HEK293 (cell line): Measurements from ENCODE around the gene TMEM205.

Source experiments
- INSM2 ChIP-seq: fragments of 450-650 bp; formaldehyde crosslinking; IDR thresholded peaks from 2 replicates; pipeline ENCODE4 v1.5.1; 2016; ENCODE audit warnings: missing biosample characterization, missing genetic modification characterization
- SALL2 ChIP-seq: fragments of 450-650 bp; formaldehyde crosslinking; IDR thresholded peaks from 2 replicates; pipeline ENCODE4 v1.5.0; 2017; ENCODE audit warnings: missing biosample characterization, mild to moderate bottlenecking, missing genetic modification characterization, borderline replicate concordance
- ZBTB10 ChIP-seq: fragments of 450-650 bp; formaldehyde crosslinking; IDR thresholded peaks from 2 replicates; pipeline ENCODE4 v1.5.1; 2016; ENCODE audit warnings: missing biosample characterization, missing genetic modification characterization
- ZNF155 ChIP-seq: fragments of 450-650 bp; formaldehyde crosslinking; IDR thresholded peaks from 2 replicates; pipeline ENCODE4 v1.5.1; 2016; ENCODE audit warnings: missing biosample characterization, missing genetic modification characterization
- ZNF24 ChIP-seq: fragments of 450-650 bp; formaldehyde crosslinking; IDR thresholded peaks from 2 replicates; pipeline ENCODE4 v1.5.1; 2016; ENCODE audit warnings: missing biosample characterization, missing genetic modification characterization
- ZNF248 ChIP-seq: fragments of 450-650 bp; formaldehyde crosslinking; IDR thresholded peaks from 2 replicates; pipeline ENCODE4 v1.5.1; 2017; ENCODE audit warnings: missing biosample characterization, missing genetic modification characterization
- ZNF292 ChIP-seq: fragments of 450-650 bp; formaldehyde crosslinking; IDR thresholded peaks from 2 replicates; pipeline ENCODE4 v1.5.1; 2016; ENCODE audit warnings: low read depth, missing biosample characterization, missing genetic modification characterization, borderline replicate concordance
- ZNF324 ChIP-seq: fragments of 450-650 bp; formaldehyde crosslinking; IDR thresholded peaks from 2 replicates; pipeline ENCODE4 v1.5.1; 2016; ENCODE audit warnings: missing biosample characterization, missing genetic modification characterization
- ZNF366 ChIP-seq: fragments of 450-650 bp; formaldehyde crosslinking; conservative IDR thresholded peaks from 2 replicates; pipeline ENCODE4 v1.5.1; 2016; ENCODE audit warnings: missing biosample characterization, missing genetic modification characterization
- ZNF394 ChIP-seq: fragments of 450-650 bp; formaldehyde crosslinking; IDR thresholded peaks from 2 replicates; pipeline ENCODE4 v1.5.1; 2016; ENCODE audit warnings: missing biosample characterization, missing genetic modification characterization, mild to moderate bottlenecking, moderate library complexity, borderline replicate concordance
- ZNF433 ChIP-seq: fragments of 450-650 bp; formaldehyde crosslinking; IDR thresholded peaks from 2 replicates; pipeline ENCODE4 v1.5.1; 2016; ENCODE audit warnings: missing biosample characterization, missing genetic modification characterization, low read depth
- ZNF501 ChIP-seq: fragments of 450-650 bp; formaldehyde crosslinking; IDR thresholded peaks from 2 replicates; pipeline ENCODE4 v1.5.1; 2016; ENCODE audit warnings: missing biosample characterization, missing genetic modification characterization
- ZNF548 ChIP-seq: fragments of 450-650 bp; formaldehyde crosslinking; IDR thresholded peaks from 2 replicates; pipeline ENCODE4 v1.5.1; 2016; ENCODE audit warnings: missing biosample characterization, missing genetic modification characterization
- ZNF664 ChIP-seq: fragments of 450-650 bp; formaldehyde crosslinking; IDR thresholded peaks from 2 replicates; pipeline ENCODE4 v1.5.1; 2016; ENCODE audit warnings: missing biosample characterization, missing genetic modification characterization
- ZNF830 ChIP-seq: fragments of 450-650 bp; IDR thresholded peaks from 2 replicates; pipeline ENCODE4 v1.5.0; 2018; ENCODE audit warnings: missing biosample characterization, missing genetic modification characterization, low read depth, mild to moderate bottlenecking, moderate library complexity
- ZNF843 ChIP-seq: fragments of 450-650 bp; formaldehyde crosslinking; IDR thresholded peaks from 2 replicates; pipeline ENCODE4 v1.5.1; 2016; ENCODE audit warnings: missing biosample characterization, missing genetic modification characterization
- ZSCAN4 ChIP-seq: fragments of 450-650 bp; formaldehyde crosslinking; IDR thresholded peaks from 2 replicates; pipeline ENCODE4 v1.5.1; 2017; ENCODE audit warnings: missing biosample characterization, missing genetic modification characterization
- ZSCAN5A ChIP-seq: fragments of 450-650 bp; formaldehyde crosslinking; IDR thresholded peaks from 2 replicates; pipeline ENCODE4 v1.5.1; 2016; ENCODE audit warnings: missing biosample characterization, missing genetic modification characterization
- TF ChIP-seq, protein P1 (sequence below): fragments of 450-650 bp; formaldehyde crosslinking; IDR thresholded peaks from 2 replicates; pipeline ENCODE4 v1.5.1; 2016; ENCODE audit warnings: missing biosample characterization, missing genetic modification characterization, borderline replicate concordance
- TF ChIP-seq, protein P2 (sequence below): fragments of 450-650 bp; formaldehyde crosslinking; IDR thresholded peaks from 2 replicates; pipeline ENCODE4 v1.5.1; 2016; ENCODE audit warnings: missing biosample characterization, missing genetic modification characterization, low read depth
- TF ChIP-seq, protein P3 (sequence below): fragments of 450-650 bp; formaldehyde crosslinking; IDR thresholded peaks from 2 replicates; pipeline ENCODE4 v1.5.1; 2016; ENCODE audit warnings: missing biosample characterization, missing genetic modification characterization
- TF ChIP-seq, protein P4 (sequence below): fragments of 450-650 bp; formaldehyde crosslinking; IDR thresholded peaks from 2 replicates; pipeline ENCODE4 v1.5.1; 2016; ENCODE audit warnings: missing biosample characterization, missing genetic modification characterization
- TF ChIP-seq, protein P5 (sequence below): fragments of 450-650 bp; formaldehyde crosslinking; IDR thresholded peaks from 2 replicates; pipeline ENCODE4 v1.5.1; 2016; ENCODE audit warnings: missing biosample characterization, missing genetic modification characterization

Gene TMEM205

DNA sequence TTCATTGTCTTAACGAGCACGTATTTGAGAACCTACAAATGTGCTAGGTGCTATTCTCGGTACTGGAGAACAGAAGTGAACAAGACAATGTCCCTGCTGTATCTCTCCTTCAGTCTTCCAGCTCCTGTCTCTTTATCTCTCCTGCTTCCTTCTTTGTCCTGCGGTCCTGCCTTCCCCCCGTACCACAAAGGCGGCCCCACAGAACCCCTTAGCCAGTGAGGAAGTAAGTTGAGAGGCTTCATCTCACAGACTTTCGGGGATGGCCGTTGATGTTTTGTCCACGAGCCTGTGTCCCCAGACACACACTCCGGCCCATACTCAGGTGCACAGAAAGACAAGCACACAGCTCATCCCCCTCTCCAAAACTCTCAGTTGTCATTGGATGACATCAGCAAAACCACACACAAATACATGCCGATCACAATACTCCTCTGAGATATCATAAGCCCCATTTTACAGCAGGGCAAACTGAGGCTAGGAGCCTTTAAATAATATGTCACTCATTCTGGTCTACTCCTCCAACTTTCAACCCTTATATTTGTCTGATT lies 27.9 kb upstream of the TMEM205 start (continued):
- TF ChIP-seq ZNF664 (peak; percentile 62; the same call in 1 of the 2 replicates), ZNF155 (tag by site-specific recombination) (no peak), ZNF433 (tag by site-specific recombination) (no peak), ZNF394 (no peak), SALL2 (tag by site-specific recombination) (no peak), ZNF292 (tag by site-specific recombination) (no peak), ZNF24 (tag by site-specific recombination) (peak; percentile 68), ZNF843 (tag by site-specific recombination) (no peak), ZNF366 (tag by site-specific recombination) (peak; percentile 75), ZNF324 (tag by site-specific recombination) (peak; percentile 64), ZNF548 (no peak), ZNF501 (tag by site-specific recombination) (no peak), ZSCAN4 (tag by site-specific recombination) (no peak; the same call in 1 of the 2 replicates), ZSCAN5A (tag by site-specific recombination) (0 out of 2 replicates have a peak, but pooled peaks have one; percentile 15), INSM2 (peak; percentile 62; the same call in 1 of the 2 replicates), ZNF830 (no peak), ZBTB10 (tag by site-specific recombination) (no peak), ZNF248 (tag by site-specific recombination) (no peak)
- TF ChIP-seq, protein P1, sequence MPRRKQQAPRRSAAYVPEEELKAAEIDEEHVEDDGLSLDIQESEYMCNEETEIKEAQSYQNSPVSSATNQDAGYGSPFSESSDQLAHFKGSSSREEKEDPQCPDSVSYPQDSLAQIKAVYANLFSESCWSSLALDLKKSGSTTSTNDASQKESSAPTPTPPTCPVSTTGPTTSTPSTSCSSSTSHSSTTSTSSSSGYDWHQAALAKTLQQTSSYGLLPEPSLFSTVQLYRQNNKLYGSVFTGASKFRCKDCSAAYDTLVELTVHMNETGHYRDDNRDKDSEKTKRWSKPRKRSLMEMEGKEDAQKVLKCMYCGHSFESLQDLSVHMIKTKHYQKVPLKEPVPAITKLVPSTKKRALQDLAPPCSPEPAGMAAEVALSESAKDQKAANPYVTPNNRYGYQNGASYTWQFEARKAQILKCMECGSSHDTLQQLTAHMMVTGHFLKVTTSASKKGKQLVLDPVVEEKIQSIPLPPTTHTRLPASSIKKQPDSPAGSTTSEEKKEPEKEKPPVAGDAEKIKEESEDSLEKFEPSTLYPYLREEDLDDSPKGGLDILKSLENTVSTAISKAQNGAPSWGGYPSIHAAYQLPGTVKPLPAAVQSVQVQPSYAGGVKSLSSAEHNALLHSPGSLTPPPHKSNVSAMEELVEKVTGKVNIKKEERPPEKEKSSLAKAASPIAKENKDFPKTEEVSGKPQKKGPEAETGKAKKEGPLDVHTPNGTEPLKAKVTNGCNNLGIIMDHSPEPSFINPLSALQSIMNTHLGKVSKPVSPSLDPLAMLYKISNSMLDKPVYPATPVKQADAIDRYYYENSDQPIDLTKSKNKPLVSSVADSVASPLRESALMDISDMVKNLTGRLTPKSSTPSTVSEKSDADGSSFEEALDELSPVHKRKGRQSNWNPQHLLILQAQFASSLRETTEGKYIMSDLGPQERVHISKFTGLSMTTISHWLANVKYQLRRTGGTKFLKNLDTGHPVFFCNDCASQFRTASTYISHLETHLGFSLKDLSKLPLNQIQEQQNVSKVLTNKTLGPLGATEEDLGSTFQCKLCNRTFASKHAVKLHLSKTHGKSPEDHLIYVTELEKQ = 0 out of 2 replicates have a peak, but pooled peaks have one; percentile 29
- TF ChIP-seq, protein P2, sequence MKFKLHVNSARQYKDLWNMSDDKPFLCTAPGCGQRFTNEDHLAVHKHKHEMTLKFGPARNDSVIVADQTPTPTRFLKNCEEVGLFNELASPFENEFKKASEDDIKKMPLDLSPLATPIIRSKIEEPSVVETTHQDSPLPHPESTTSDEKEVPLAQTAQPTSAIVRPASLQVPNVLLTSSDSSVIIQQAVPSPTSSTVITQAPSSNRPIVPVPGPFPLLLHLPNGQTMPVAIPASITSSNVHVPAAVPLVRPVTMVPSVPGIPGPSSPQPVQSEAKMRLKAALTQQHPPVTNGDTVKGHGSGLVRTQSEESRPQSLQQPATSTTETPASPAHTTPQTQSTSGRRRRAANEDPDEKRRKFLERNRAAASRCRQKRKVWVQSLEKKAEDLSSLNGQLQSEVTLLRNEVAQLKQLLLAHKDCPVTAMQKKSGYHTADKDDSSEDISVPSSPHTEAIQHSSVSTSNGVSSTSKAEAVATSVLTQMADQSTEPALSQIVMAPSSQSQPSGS (tag by site-specific recombination) = no peak
- TF ChIP-seq, protein P3, sequence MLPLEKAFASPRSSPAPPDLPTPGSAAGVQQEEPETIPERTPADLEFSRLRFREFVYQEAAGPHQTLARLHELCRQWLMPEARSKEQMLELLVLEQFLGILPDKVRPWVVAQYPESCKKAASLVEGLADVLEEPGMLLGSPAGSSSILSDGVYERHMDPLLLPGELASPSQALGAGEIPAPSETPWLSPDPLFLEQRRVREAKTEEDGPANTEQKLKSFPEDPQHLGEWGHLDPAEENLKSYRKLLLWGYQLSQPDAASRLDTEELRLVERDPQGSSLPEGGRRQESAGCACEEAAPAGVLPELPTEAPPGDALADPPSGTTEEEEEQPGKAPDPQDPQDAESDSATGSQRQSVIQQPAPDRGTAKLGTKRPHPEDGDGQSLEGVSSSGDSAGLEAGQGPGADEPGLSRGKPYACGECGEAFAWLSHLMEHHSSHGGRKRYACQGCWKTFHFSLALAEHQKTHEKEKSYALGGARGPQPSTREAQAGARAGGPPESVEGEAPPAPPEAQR (tag by site-specific recombination) = peak; percentile 24; the same call in 1 of the 2 replicates
- TF ChIP-seq, protein P4, sequence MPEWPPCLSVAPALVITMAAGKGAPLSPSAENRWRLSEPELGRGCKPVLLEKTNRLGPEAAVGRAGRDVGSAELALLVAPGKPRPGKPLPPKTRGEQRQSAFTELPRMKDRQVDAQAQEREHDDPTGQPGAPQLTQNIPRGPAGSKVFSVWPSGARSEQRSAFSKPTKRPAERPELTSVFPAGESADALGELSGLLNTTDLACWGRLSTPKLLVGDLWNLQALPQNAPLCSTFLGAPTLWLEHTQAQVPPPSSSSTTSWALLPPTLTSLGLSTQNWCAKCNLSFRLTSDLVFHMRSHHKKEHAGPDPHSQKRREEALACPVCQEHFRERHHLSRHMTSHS = no peak
- TF ChIP-seq, protein P5, sequence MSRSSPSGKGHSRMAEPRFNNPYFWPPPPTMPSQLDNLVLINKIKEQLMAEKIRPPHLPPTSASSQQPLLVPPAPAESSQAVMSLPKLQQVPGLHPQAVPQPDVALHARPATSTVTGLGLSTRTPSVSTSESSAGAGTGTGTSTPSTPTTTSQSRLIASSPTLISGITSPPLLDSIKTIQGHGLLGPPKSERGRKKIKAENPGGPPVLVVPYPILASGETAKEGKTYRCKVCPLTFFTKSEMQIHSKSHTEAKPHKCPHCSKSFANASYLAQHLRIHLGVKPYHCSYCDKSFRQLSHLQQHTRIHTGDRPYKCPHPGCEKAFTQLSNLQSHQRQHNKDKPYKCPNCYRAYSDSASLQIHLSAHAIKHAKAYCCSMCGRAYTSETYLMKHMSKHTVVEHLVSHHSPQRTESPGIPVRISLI (tag by site-specific recombination) = no peak
